ENCODE data around the gene ILF3.
A peak's percentile ranks its signal among the peaks of the same experiment; 100 is the strongest.

The ILF3 gene

DNA sequence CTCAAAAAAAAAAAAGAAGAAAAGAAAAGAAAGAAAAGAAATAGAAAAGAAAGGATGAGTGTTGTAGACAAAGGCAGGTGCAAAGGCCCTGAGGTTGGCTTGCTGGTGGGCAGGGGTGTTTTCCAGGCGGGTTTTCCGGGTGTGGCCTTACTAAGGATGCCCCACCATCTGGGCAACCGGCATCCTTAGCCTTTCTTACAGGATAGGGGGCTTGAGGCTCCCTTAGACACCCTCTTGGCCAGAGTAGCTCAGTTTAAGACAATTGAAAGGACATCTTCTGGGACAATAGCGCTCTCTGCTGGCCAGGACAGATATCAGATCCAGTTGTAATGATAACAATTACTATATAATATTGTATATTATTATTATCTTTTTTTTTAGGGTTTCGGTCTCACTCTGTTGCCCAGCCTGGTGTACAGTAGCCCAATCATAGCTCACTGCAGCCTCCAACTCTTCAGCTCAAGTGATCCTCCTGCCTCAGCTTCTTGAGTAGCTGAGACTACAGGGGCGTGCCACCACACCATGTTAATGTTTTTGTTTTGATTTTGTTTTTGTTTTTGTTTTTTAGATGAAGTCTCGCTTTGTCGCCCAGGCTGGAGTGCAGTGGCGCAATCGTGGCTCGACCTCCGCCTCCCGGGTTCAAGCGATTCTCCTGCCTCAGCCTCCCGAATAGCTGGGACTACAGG is 45.6 kb downstream of the ILF3 start:
- Histone ChIP-seq H3K4me3 (no peak overlapping the region), H3K27ac (no peak overlapping the region)
- no peak for DNase-seq (ENCODE audit: low spot score)
- TF ChIP-seq, protein P1, sequence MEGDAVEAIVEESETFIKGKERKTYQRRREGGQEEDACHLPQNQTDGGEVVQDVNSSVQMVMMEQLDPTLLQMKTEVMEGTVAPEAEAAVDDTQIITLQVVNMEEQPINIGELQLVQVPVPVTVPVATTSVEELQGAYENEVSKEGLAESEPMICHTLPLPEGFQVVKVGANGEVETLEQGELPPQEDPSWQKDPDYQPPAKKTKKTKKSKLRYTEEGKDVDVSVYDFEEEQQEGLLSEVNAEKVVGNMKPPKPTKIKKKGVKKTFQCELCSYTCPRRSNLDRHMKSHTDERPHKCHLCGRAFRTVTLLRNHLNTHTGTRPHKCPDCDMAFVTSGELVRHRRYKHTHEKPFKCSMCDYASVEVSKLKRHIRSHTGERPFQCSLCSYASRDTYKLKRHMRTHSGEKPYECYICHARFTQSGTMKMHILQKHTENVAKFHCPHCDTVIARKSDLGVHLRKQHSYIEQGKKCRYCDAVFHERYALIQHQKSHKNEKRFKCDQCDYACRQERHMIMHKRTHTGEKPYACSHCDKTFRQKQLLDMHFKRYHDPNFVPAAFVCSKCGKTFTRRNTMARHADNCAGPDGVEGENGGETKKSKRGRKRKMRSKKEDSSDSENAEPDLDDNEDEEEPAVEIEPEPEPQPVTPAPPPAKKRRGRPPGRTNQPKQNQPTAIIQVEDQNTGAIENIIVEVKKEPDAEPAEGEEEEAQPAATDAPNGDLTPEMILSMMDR (IDR thresholded peaks at IDR 0.05) = no peak

DNA sequence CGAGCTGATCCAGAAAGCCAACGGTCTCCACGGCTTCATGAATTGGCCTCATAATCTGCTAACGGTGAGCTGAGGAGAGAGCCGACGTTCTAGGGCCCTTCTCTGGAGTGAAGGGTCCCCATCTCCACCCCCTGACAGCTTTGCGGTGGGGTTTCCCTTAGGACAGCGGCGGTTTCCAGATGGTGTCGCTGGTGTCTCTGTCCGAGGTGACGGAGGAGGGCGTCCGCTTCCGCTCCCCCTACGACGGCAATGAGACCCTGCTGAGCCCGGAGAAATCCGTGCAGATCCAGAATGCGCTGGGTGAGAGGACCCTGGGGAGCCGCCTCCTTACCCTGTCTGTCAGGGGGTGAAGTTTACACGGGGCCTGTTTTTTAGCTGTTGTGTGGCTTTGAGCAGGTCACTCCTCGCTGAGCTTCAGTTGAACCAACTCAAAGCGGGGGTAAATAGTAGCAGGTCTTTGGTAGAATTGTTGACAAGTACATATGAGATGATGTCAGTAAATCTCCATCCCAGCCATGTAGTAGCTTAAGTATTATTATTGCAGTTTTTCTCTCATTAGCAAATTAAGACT is 47.9 kb downstream of the ILF3 start:
- TF ChIP-seq, protein P1 (IDR thresholded peaks at IDR 0.05) = no peak
- no peak overlapping the region for H3K27ac ChIP-seq
- no peak for DNase-seq (ENCODE audit: low spot score)
- H3K4me3 ChIP-seq = peak overlapping the region; percentile 86

DNA sequence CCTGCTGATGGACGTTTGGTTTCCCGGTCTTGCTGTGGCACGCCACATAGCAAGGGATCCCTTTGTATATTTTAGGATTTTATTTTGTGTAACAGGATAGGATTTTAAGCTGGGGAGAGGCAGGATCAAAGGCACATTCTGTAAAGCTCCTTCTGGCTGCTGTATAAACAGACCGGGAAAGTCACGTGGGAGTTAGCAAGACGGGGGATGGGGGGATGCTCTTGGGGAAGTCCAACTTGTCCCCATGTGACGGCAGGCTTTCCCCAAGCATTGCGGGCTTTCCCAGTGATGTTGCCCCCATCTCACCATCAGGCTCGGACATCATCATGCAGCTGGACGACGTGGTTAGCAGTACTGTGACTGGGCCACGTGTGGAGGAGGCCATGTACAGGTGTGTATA is 52.8 kb downstream of the ILF3 start:
- no peak overlapping the region for H3K27ac ChIP-seq
- TF ChIP-seq, protein P1 (IDR thresholded peaks at IDR 0.05) = no peak
- DNase-seq (ENCODE audit: low spot score) = no peak
- H3K4me3 ChIP-seq = no peak overlapping the region

DNA sequence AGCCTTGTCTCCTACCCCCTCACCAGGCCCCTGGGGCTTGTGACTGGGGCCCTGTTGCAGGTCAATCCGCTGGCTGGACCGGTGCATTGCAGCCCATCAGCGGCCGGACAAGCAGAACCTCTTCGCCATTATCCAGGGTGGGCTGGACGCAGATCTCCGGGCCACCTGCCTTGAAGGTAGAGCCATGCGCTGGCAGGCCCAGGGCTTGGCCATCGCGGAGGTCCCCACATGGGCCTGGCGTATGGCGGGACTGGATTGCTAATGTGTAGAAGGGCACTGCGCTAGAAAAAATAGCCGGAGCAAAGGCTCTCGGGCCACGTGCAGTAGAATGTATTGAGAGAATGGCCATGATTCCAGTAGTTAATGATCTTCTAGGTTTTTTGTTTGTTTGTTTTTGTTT is 53.3 kb downstream of the ILF3 start:
- Histone ChIP-seq H3K27ac (no peak overlapping the region), H3K4me3 (no peak overlapping the region)
- no peak for DNase-seq (ENCODE audit: low spot score)
- TF ChIP-seq, protein P1 (IDR thresholded peaks at IDR 0.05) = no peak

DNA sequence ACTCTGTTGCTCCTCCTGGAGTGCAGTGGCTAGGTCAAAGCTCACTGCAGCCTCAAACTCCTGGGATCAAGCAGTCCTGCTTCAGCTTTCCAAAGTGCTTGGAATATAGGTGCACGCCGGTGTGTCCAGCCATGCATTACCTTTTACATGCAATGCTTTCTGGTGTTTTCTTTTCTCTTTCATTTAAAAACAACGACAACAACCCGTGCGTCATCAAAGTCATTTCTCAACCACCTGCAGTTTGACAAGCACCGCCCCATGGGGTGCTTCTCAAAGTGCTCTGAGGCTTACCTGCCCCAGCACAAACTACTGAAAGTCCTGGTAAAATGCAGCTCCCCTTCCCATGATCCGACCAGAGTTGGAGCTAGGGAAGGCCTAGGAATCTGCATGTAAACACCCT is 54.1 kb downstream of the ILF3 start:
- TF ChIP-seq, protein P1 (IDR thresholded peaks at IDR 0.05) = no peak
- DNase-seq (ENCODE audit: low spot score) = no peak
- H3K4me3 ChIP-seq = no peak overlapping the region
- no peak overlapping the region for H3K27ac ChIP-seq

DNA sequence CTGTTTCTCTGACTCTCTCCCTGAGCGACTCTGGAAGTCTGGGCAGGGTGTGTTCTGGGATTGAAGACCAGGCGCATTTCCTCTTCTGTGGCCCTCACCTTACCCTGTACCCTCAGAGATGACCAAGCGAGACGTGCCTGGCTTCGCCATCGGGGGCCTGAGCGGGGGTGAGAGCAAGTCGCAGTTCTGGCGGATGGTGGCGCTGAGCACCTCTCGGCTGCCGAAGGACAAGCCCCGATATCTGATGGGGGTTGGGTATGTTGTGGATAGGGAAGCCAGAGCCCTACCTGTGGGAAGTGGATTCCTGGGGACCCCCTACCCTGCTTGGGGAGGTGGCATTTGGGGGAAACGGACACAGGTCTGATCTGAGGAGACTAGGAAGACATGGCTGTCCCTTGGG is 57.9 kb downstream of the ILF3 start:
- no peak overlapping the region for H3K4me3 ChIP-seq
- no peak overlapping the region for H3K27ac ChIP-seq
- TF ChIP-seq, protein P1 (IDR thresholded peaks at IDR 0.05) = no peak
- no peak for DNase-seq (ENCODE audit: low spot score)

DNA sequence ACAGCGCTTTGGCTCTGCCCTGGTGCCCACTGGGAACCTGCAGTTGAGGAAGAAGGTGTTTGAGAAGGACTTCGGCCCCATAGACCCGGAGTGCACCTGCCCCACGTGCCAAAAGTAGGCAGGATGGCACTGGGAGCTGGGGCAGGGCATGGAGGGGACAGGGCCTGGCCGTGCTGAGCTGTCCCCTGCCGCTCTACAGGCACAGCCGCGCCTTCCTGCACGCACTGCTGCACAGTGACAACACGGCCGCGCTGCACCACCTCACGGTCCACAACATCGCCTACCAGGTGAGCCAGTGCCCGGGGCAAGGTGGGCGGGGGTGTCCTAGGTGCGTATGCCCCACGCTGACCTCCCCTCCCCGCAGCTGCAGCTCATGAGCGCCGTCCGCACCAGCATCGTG is 58.6 kb downstream of the ILF3 start:
- Histone ChIP-seq H3K4me3 (no peak overlapping the region), H3K27ac (no peak overlapping the region)
- TF ChIP-seq, protein P1 (IDR thresholded peaks at IDR 0.05) = no peak
- no peak for DNase-seq (ENCODE audit: low spot score)
